ENCODE results near the gene CSMD2.

DNA sequence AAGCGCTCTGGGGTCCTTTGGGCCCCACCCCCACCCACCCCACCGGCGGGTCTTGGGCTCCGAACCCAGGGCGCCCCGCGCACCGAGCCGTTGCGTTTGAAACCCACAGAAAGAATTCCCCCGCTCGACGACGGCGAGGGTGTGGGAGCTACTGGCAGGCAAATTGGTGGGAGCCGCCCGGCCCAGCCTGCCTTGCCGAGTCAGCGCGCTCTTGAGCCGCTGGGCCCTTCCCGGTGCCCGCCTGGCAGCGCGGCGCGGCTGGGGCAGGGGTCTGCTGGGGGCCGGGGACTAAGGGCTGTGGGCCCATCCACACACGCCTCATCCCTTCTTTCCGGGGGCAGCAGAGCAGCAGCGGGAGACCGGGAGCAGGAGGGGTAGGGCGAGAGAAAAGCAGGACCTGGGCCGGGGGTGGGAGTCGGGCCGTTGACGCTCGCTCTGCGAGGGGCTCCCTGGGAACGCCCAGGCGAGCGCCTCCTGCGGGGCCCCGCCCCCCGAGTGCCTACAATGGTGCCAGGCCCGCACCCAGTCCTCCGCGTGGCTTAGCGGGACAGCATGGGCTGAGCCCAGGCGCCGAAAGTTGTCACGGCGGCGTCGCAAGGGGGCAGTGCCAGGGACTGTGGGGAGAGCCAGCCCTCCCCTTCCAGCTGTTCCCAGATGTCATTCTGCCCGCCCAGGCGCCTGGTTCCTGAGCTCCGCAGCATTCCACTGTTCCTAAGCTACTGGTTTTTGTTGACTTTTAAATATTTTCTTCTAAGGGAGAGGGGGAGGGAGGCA lies 12.0 kb upstream of the CSMD2 start, which contains the start of gene C1orf94:
- no peak for TF ChIP-seq POLR2A (IDR thresholded peaks at IDR 0.05)
- TF ChIP-seq, protein P1, sequence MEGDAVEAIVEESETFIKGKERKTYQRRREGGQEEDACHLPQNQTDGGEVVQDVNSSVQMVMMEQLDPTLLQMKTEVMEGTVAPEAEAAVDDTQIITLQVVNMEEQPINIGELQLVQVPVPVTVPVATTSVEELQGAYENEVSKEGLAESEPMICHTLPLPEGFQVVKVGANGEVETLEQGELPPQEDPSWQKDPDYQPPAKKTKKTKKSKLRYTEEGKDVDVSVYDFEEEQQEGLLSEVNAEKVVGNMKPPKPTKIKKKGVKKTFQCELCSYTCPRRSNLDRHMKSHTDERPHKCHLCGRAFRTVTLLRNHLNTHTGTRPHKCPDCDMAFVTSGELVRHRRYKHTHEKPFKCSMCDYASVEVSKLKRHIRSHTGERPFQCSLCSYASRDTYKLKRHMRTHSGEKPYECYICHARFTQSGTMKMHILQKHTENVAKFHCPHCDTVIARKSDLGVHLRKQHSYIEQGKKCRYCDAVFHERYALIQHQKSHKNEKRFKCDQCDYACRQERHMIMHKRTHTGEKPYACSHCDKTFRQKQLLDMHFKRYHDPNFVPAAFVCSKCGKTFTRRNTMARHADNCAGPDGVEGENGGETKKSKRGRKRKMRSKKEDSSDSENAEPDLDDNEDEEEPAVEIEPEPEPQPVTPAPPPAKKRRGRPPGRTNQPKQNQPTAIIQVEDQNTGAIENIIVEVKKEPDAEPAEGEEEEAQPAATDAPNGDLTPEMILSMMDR (IDR thresholded peaks at IDR 0.05), result no peak
